GM23248 (cell line): ENCODE measurements around the gene DENND2A.

Experiments
- EZH2 ChIP-seq: fragments of 200-600 bp; sonication (generic); IDR thresholded peaks from 2 replicates; pipeline ENCODE4 v1.6.1; 2018; ENCODE audit warnings: antibody characterized with exemption, mild to moderate bottlenecking; ENCODE audit not compliant: insufficient read depth, poor library complexity, severe bottlenecking
- EZH2phosphoT487 ChIP-seq: fragments of 200-600 bp; sonication (generic); IDR thresholded peaks from 2 replicates; pipeline ENCODE4 v1.6.1; 2018; ENCODE audit warnings: antibody characterized with exemption, moderate library complexity, mild to moderate bottlenecking, low read depth; ENCODE audit not compliant: insufficient read depth

DNA sequence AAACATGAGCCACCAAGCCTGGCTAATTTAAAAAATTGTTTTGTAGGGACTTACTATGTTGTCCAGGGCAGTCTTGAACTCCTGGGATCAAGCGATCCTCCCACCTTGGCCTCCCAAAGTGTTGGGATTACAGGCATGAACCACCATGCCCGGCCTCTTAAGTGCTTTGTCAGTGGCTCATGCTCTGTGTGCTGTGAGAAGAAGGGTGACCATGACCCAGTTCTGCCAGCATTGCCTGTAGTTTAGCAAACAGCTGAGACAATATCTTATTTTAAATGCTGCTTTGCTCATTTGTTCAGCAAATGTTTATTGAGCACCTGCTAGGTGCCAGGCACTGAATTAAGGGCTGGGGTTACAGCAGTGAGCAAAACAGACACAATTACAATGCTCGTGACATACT is 41.2 kb upstream of the DENND2A start:
- TF ChIP-seq EZH2: no peak
- TF ChIP-seq EZH2phosphoT487: no peak
